Uterus (tissue), 2 donors: Measurements from ENCODE around the gene TNRC6C.

Experiments
- POLR2A ChIP-seq, 2 donors: fragments of 450-650 bp; IDR thresholded peaks; one replicate each; pipeline ENCODE4 v1.6.1; 2016; ENCODE audit warnings: antibody characterized with exemption in 2 of 2, mild to moderate bottlenecking in 1 of 2, moderate library complexity in 1 of 2
- TF ChIP-seq, protein P1 (sequence below), 4 experiments: fragments of 200-600 bp in 2 of 4; fragments of 450-650 bp in 2 of 4; sonication (generic) in 2 of 4; IDR thresholded peaks; one replicate each; pipeline ENCODE4 v1.5.1; 2016 to 2019; ENCODE audit warnings: antibody characterized with exemption in 4 of 4, mild to moderate bottlenecking in 2 of 4, moderate library complexity in 1 of 4

DNA sequence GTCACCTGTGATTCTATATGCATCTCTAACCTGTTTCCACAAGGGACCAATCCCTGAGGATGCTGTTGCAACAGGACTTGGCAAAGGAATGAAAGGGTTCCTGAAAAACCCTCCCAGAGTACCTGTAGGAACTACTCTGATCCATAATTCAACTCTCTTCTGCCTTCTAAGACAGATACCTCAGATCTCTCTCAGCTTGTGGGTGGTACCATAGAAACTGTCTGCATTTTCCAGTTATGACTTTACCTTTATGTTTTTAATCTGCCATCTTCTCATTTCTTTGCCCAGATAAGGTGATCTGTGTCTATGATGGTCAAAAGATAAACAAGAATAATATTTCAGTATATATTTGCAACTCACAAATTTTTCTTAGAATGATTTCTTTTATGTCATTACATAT is 105.0 kb downstream of the TNRC6C start:
- TF ChIP-seq, protein P1, sequence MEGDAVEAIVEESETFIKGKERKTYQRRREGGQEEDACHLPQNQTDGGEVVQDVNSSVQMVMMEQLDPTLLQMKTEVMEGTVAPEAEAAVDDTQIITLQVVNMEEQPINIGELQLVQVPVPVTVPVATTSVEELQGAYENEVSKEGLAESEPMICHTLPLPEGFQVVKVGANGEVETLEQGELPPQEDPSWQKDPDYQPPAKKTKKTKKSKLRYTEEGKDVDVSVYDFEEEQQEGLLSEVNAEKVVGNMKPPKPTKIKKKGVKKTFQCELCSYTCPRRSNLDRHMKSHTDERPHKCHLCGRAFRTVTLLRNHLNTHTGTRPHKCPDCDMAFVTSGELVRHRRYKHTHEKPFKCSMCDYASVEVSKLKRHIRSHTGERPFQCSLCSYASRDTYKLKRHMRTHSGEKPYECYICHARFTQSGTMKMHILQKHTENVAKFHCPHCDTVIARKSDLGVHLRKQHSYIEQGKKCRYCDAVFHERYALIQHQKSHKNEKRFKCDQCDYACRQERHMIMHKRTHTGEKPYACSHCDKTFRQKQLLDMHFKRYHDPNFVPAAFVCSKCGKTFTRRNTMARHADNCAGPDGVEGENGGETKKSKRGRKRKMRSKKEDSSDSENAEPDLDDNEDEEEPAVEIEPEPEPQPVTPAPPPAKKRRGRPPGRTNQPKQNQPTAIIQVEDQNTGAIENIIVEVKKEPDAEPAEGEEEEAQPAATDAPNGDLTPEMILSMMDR (IDR thresholded peaks at IDR 0.05), result no peak
- no peak for TF ChIP-seq POLR2A (IDR thresholded peaks at IDR 0.05)
